GM19099 (cell line): ENCODE results near the gene GTSE1.

Source experiments
- POLR2A ChIP-seq: IDR thresholded peaks from 3 replicates; pipeline ENCODE4 v1.6.1; 2011; ENCODE audit warnings: low read depth; ENCODE audit not compliant: insufficient read length; ENCODE audit errors: extremely low read depth

The GTSE1 gene

DNA sequence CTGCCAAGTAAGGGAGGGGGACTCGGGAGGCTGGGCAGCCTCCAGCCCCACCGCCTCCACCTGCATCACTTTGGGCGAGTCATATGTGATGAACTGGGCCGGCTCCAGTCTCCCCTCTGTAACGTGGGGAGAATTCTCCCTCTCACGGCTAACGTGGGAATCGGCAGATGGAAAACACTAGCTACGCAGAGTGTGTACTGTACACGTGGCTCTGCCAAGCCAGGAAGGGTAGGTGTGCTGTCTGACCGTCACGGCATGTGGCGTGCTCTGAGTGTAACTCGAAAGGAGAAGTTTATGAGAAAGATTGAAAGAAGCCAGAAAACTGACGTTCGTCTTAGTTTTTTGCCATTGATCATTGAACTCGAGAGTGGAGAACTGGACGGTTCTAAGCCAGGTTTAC, 52.6 kb downstream of the GTSE1 start:
- TF ChIP-seq POLR2A, result no peak

DNA sequence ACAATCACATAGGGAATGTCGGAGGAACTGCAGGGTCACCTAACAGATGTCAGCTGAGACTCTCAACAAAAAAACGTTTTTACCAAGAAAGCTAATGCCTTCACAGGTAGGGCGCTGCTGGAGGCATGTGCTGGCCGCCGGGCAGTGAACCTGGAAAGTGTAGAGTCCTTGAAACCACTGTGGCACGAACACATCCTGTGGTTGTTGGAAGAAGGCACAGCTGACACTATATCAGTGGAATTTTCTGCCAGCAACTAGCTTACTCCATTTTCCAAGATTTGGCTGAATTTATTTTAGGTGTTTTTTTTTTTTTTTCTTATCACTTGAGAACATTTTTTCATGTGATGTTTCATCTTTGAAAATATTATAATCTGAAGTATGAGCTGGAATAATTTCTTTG, 53.0 kb downstream of the GTSE1 start:
- no peak for TF ChIP-seq POLR2A

DNA sequence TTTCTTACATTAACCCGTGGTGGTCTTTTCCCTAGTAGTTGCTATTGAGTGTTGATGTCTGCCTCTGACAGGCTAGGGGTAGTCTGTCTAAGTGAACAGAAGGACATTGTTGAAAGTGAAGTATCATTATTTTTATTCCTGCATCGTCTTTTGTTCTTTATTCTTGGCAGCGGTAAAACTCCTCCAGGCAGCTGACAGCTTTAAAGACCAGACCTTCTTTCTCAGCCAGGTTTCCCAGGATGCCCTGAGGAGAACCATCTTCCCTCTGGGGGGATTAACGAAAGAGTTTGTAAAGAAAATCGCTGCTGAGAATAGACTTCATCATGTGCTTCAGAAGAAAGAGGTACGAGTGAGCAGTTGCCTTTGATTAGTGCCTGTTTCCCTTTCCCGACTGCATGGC, 53.5 kb downstream of the GTSE1 start:
- TF ChIP-seq POLR2A, result no peak

DNA sequence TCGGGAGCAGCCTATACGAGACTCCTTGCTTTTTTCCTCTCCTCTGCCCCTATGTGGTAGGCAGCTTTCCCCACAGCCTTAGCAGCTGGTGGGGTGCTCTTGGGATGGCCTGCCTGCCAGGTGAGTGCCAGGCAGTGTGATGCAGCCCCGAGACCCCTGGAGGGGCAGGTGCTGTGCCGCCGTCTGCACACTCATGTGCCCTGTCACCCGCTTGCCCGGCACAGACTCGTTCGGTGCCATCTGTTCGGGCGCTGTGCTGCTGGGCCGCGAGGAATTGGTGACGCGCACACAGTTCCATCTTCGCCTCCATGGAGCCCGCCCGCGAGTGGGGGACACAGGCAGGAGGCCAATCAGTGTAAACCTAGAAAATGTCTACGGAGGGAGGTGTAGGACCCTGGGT, 54.0 kb downstream of the GTSE1 start:
- TF ChIP-seq POLR2A, result no peak

DNA sequence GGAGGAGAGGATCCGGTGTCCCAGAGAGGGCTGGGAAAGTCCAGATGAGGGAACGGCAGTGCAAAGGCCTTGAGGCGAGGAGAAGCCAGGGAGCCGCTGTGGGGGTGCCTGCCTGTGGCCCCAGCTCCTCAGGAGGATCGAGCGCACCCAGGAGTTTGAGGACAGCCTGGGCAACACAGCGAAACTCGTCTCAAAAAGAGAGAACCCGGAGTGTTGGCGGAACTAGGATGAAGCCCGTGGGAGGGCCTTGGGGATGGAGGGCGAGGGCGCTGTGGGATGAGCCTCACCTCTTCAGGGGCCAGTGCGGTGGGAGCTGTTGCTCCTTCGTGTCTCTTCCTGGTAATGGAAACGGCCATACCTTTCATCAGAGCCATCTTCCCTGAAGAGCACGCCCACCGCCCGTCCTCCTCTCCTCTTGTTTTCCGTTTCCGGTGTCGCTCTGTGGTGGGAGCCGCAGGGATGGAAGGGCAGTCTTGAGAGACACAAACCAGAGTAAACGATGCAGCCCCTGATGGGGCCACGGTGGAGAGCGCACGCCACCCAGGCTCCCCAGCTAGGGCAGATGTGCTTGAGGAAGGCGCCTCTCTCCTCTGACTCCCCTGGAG, 54.6 kb downstream of the GTSE1 start:
- no peak for TF ChIP-seq POLR2A

DNA sequence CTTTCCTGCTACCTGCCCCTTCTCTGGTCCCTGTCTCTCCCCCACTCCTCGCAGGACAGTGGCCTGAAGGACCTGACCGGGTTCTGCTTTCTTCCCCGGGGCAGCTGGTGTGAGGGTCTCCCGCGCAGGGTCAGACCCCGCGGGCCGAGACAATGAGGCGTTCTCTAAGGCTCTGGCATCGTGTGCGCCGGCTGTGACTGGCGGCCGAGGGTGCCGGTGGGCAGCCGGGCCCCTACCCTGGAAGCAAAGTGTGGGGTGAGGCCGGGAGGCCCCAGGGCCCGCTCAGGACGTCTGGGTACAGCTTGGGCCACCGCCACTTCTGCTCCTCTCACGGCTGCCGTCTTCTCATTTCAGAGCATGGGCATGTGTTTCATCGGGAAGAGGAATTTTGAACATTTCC, 55.1 kb downstream of the GTSE1 start:
- no peak for TF ChIP-seq POLR2A

DNA sequence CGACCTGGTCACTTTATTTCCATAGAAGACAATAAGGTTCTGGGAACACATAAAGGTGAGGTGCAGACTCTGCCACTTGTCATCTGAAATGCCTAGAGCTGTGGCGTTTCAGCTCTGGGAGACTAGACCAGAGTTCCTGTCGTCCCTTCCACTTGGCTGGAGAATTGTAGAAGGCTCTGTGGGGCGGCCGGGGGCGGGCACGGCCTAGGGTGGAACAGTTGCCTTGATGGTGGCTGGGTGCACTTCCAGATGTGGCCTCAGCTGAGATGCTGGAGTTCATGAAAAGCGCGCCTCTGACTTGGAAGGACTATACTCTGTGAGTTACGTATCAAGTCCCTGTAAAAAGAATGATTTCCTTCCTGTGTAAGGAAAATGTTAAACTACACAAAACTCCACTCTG, 55.6 kb downstream of the GTSE1 start:
- TF ChIP-seq POLR2A, result no peak

DNA sequence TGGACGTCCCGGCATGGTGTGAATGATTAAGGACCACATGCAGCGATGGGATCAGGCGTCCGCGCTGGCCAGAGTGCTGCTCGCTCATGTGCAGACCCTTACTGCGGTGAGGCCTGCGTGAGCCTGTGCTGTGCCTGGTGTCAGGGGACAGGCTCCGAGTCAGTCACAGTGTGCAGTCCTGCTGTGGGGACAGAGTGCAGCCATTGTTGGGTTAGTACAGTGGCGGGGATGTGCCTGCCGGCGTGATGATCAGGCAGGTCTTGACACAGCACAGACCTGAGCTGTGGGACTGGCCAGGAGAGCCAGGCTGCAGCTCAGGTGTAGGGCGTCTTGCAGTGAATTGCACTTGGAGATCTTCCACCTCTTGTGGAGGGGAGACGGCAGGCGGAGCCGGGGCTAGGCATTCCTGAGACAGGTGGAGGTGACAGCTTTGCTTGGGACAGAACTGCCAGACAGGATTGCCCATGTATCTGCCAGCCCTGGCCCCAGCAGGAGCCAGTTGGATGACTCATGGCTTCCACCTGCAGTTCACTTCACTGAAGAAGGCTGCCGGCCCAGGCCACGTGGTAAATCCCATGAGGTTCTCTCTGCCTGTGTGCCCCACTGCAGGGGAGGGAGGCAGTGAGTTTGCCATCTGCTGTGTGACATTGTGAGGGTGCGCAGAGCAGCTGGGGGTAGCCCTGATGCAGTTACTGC, 56.2 kb downstream of the GTSE1 start:
- TF ChIP-seq POLR2A, result no peak

DNA sequence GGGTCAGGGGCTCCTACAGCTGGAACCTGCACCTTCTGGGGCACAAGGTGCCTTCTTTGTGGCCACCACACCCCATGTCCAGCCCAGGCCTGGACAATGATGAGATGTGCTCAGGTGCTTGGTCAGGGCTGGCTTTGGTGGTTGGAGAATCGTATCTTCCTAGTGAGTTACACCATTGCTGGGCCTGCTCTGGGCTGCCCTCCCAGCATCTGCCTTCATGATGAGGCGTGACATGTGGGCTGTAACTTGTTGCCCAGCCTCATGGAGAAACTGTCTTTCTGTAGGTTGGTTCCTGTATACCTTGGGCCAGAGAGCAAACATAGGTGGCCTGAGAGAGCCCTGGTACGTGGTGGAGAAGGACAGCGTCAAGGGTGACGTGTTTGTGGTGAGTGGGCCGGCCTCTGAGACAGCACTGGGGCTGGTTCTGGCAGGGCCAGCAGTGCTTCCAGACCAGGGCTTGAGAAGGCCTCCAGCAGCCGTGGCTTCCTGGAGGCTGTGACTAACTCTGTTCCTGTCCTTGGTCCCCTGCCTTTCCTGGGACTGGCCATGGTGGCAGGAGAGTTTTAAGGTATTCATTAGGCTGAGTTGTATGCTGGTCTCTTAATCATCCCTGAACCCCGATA, 56.9 kb downstream of the GTSE1 start:
- no peak for TF ChIP-seq POLR2A

DNA sequence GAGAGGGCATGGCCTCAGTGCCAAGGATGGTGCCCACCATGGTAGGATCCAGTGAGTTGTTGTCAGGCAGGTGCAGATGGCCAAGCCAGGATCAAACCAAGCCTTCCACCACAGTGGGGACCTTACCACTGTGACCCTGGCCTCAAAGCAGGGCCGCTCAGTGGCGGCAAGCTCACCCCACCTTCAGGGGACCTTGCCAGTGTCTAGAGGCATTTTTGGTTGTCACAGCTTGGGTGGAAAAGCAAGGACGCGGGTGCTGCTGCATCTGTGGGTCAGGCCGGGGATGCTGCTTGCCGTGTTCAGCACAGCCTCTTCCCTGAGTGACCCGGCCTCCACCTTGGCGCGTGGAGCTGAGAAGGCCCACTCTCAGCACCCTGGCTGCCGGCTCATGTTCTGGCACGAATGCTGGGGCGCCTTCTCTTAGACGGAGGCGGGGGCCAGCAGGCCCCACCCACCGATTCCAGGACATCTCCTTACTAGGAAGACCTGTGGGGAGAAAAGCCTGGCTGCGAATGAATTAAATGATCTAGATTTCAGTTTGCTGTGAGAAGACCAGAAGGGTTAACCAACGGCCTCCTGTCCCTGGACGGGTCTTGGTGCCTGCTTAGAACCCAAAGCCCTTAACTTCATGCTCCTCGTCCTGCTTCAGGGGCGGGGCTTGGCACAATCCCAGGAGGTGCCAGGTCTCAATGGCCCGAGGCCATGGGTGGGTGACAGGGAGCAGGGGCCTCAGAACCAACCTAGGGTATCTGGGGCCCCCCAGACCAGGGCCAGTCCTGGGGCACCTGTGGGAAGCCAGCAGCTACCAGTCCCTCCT, 57.7 kb downstream of the GTSE1 start:
- no peak for TF ChIP-seq POLR2A

DNA sequence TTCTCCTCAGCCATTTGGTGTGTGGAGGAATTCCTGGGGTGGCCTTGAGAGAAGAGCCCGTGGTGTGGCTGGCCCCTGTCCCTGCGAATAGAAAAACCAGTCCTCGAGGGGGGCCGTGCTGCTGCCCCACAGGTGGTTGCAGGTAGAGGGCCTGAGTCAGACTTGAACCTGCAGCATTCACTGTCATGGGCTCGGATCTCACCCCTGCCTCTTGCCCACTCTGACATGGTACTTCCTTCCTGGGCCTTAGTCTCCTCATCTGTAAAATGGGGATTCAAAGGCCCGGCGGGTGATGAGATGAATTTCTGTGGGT, 58.3 kb downstream of the GTSE1 start:
- TF ChIP-seq POLR2A, result no peak

DNA sequence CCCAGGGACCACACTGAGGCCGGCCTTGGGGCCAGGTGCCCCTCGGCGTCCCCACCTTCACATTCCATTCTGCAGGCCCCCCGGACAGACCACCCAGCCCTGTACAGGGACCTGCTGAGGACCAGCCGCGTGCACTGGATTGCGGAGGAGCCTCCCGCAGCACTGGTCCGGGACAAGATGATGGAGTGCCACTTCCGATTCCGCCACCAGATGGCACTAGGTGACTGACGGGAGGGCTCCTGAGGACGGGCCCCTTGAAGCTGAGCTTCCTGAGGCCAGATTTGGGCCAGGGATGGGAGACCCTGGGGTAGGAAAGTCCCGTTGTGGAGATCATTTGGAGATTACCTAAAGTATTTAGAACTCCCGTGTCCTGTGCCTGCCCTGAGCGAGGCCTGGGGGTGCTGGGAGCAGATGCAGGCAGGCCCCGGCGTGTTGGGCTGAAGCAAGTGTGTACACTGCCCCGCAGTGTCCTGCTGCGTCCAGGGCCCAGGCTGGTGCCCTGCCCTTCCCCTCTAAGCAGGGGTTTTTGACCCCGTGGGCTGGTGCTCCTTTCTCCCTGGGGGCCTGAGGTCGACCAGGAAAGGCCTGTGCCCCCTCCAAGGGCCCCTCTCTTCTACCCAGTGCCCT, 58.8 kb downstream of the GTSE1 start:
- no peak for TF ChIP-seq POLR2A

DNA sequence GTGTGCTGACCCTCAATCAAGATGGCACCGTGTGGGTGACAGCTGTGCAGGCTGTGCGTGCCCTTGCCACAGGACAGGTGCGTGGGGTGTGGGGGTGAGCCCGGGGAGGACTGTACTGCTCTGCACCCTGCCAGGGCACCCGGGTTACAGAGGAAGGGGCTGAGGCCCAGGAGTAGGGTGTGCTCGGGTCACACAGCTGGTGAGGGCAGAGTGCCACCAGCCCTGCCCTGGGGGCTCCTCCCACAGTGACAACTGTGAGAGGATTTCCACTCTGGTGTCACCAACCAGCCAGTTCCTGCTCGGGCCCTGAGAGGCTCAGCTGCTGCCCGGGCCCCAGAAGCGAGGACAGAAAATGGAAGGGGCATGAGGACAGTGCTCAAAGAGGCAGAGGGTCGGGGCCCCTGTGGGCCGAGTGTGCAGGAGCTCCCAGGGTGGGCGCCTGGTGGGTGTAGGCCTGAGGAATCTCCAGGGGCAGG, 59.4 kb downstream of the GTSE1 start:
- TF ChIP-seq POLR2A, result no peak

DNA sequence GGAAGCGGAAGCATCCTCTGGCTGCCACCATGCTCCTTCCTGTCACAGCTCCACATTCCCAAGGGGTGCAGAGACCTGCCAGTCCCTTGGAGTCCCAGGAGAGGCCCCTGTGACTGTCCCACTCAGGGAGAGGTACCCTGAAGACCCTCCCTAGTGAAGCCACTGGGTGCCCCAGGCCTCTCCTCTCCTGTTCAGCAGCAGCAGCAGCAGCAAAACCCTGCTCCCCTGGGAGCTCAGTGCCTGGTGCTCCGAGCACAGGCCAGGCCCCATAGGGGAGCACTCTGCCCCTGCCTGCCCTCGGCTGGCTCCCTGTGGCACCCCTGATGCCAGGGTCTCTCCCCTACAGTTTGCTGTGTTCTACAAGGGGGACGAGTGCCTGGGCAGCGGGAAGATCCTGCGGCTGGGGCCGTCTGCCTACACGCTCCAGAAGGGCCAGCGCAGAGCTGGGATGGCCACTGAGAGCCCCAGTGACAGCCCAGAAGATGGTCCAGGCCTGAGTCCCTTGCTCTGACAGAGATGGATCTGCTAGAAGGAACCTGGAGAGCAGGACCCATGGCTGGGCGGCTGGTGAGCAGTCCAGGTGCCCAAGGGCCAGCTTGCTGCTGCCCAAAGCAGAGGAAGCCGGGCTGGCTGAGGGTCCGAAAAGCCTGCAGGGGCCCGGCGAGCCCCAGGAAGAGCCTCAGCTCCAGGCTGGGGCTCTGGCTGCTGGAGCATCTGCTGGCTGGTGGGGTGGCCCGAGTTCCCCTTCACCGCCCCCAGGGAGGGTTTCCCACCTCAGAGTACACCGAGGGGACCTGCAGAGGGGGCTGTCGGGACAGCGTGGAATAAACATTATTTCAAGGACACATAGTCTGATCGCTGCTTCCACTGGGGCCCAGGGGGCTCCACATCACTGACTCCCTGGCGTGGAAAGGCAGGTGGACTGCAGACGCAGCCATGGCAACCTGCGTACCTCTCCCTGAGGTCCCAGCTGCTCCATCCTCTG, 60.1 kb downstream of the GTSE1 start:
- no peak for TF ChIP-seq POLR2A
